GM21381 (cell line): ENCODE data around the gene SH2B2.
A peak's percentile ranks its signal among the peaks of the same experiment; 100 is the strongest.
"Not testable (repeated sequence)": the region's sequence is repeated elsewhere in the genome, so short reads cannot be mapped to it uniquely, and the experiment has no call there.

Experiments used
- ATAC-seq: cut with Tn5 transposase; IDR thresholded peaks from one replicate; pipeline ENCODE4 v1.9.1; 2021; ENCODE audit warnings: mild to moderate bottlenecking, moderate library complexity; ENCODE audit not compliant: unreplicated experiment

The SH2B2 gene

GRCh38 chr7:102327183-102327582 is 40.5 kb downstream of the SH2B2 start:
- not testable (repeated sequence) for ATAC-seq

GRCh38 chr7:102328863-102329262 is 42.2 kb downstream of the SH2B2 start:
- not testable (repeated sequence) for ATAC-seq

GRCh38 chr7:102329366-102329765 is 42.7 kb downstream of the SH2B2 start:
- not testable (repeated sequence) for ATAC-seq

GRCh38 chr7:102330666-102331460 is 44.2 kb downstream of the SH2B2 start:
- ATAC-seq = not testable (repeated sequence)

GRCh38 chr7:102335574-102335973 is 48.9 kb downstream of the SH2B2 start:
- not testable (repeated sequence) for ATAC-seq

- not testable (repeated sequence) for ATAC-seq
Measured at GRCh38 chr7:102337002-102337401, 50.3 kb downstream of the SH2B2 start.

- not testable (repeated sequence) for ATAC-seq
Measured at GRCh38 chr7:102337420-102337819, 50.8 kb downstream of the SH2B2 start.

GRCh38 chr7:102340599-102341368 is 54.1 kb downstream of the SH2B2 start:
- ATAC-seq = not testable (repeated sequence)

- ATAC-seq = not testable (repeated sequence)
Measured at GRCh38 chr7:102346983-102347382, 60.3 kb downstream of the SH2B2 start.

GRCh38 chr7:102356344-102356743 is 69.7 kb downstream of the SH2B2 start, which contains the start of gene SPDYE6:
Gene SPDYE6 (minus strand): TSS chr7:102356444. CDS start chr7:102356023, 421 bp downstream.
- not testable (repeated sequence) for ATAC-seq

- ATAC-seq = peak; percentile 98
Measured at GRCh38 chr7:102363549-102364393, 77.1 kb downstream of the SH2B2 start.

GRCh38 chr7:102364394-102364886 is 77.8 kb downstream of the SH2B2 start:
- not testable (repeated sequence) for ATAC-seq

- not testable (repeated sequence) for ATAC-seq
Measured at GRCh38 chr7:102365390-102365789, 78.7 kb downstream of the SH2B2 start.

- not testable (repeated sequence) for ATAC-seq
Measured at GRCh38 chr7:102370038-102370437, 83.4 kb downstream of the SH2B2 start.
